ENCODE measurements around the gene SYT3.

The SYT3 gene, protein sequence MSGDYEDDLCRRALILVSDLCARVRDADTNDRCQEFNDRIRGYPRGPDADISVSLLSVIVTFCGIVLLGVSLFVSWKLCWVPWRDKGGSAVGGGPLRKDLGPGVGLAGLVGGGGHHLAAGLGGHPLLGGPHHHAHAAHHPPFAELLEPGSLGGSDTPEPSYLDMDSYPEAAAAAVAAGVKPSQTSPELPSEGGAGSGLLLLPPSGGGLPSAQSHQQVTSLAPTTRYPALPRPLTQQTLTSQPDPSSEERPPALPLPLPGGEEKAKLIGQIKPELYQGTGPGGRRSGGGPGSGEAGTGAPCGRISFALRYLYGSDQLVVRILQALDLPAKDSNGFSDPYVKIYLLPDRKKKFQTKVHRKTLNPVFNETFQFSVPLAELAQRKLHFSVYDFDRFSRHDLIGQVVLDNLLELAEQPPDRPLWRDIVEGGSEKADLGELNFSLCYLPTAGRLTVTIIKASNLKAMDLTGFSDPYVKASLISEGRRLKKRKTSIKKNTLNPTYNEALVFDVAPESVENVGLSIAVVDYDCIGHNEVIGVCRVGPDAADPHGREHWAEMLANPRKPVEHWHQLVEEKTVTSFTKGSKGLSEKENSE

DNA sequence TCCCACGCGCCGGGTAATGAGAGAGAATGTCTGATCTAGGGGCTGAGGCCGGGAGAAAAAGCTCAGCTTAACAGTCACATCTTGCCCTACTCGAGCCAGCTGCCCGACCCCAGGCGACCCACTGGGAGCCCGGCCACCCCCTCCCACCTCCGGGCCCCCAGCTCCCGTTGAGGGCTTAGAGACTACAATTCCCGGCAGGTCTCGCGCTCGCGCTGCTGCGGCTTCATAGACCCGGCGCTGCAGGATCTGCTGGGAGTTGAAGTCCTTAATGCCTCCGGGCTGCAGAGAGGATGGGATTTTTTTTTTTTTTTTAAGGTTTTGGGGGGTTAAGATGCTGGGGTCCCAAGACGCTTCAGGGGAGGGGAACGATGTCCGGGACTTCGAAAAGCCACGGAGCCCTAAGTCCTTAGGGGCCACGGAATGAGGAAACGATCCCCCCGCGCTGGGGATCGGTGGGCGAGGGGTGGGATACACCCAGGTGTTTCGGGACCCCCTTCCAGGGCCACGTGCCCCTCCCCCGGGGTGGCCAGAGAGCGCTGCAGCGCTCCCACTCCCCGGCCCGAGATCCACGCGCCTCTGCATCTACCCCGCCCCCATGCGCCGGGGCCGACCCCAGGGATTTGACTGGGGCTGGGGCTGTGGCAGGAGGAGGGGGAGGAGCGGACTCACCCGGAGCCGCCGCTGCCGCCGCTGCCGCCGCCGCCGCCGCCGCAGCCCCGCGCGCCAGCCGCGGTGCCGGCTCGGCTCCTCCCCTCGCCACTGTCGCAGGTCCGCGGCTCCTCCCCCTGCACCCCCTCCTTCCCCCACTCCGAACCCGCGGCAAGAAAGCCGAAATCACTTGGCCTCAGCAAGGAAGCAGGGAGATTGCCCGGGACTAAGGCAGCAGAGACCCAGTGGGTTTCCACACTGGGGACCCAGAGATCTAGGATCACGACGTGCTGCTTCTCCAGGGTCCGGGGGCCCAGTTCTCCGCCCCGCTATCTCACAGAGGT, at the start of gene SYT3:
SYT3 (minus strand) TSS at position 761 of the 992 bp plus-strand sequence. CDS start 2,470 bp downstream, outside the sequence.
- intact Hi-C loops (cut with DNase I) = no loop called here
- peak; percentile 65 to 98 (median 86) for DNase-seq

DNA sequence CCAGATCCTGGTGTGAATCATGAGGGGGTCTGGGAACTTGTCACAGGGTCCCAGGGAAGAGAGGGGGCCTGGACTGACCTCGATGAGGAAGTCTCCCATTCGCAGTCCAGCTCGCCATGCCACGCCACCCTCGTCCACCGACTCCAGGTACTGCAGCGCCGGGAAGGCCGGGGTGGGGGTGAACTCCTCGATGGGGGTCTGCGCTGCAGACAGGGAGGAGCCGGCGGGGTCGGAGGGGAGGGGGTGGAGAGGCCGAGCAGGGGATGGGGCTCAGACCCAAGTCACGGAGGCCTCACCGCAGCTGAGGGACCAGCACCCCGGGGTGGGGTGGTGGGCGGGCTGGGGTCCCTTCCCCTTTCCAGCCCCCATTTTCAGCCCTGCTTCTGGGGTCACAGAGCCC, 49.1 kb upstream of the SYT3 start:
- peak in 1 of 10 donors; percentile 71 for DNase-seq
- intact Hi-C loops (cut with DNase I) = no loop called here

DNA sequence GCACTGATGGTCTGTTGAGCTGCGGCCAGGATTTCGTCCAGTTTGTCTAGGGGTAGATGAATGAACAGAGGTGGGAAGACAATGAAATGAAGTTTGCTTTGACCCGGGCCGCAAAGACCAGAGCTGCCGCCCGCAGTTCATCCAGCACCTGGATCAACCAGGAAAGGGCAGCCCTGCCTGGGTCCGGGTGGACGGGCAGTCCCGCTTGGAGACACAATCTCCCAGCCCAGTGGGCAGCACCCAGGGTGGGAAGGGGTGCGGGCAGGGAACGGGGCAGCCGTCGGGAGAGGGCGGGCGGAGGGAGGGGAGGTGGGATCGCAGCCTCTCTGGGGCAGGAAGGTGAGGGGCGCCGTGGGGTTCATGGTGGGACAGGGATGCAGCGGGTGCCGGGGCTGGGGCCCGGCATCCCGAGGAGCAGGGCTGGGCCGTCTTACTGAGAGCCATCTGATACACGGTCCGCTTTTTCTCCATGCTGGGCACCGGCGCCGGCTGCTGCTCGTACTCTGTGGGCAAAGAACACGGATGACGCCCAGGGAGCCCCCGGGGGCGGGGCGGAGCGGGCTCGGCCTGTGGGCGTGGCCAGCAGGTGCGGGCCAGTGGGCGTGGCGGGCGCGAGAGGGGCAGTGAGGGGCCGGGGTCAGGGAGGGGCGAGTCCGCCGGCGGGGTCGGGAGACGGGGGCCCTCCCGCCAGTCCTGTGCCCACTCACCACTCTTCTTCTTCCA, 46.8 kb upstream of the SYT3 start:
- intact Hi-C loops (cut with DNase I) = no loop called here
- DNase-seq = peak in 1 of 10 donors; percentile 79

DNA sequence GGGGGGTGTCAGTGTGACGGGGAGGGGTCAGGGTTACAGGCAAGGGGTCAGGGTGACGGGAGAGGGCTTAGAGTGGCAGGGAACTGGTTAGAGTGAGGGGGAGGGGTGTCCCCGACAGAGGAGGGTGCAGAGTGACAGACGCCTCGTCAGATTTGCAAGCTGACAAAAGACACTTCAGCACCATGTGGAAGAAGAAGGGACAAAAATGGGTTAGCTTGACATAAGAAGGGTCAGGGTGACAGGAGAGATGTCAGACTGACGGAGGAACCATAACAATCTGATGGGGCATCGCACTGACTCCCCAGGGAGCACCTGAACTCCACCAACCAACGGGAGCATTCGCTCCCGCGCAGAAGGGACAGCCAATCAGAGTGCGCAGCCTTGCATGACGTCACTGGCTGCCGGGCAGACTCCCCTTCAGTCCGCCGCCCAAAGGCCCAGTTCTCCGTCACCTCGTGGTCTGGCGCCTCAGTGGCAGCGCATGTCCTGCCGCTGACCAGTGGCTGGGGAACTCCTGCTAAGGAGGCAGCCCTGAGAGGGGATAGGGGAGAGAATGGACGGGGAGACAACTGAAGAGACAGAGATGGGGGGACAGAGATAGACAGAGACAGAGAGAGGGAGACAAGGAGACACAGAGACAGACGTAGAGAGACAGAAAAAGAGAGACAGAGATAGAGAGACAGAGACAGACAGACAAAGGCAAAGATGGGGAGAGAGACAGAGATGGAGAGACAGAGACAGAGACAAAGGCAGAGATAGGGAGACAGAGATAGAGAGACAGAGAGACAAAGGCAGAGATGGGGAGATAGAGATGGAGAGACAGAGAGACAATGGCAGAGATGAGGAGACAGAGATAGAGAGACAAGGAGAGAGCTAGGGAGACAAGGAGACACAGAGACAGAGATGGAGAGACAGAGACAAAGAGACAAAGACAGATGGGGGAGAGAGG, 39.8 kb upstream of the SYT3 start:
- peak; percentile 74 to 98 (median 90) for DNase-seq
- intact Hi-C loops (cut with DNase I) = no loop called here

DNA sequence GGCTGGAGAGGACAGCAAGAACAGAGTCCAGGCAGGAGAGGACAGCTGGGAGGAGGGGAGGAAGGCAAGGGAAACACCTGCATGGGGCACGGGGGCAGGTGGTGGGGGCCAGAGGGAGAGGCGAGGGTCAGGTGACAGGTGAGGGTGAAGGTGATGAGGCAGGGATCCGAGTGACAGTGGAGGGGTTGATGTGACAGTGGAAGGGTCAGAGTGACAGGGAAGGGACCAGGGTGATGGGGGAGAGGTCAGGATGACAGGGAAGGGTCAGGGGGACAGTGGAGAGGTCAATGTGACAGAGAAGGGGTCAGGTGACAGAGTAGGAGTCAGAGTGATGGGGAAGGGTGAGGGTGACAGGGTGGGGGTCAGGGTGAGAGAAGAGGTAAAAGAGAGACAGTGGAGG, 38.6 kb upstream of the SYT3 start:
- intact Hi-C loops (cut with DNase I) = no loop called here
- DNase-seq = peak in 1 of 10 donors; percentile 48

DNA sequence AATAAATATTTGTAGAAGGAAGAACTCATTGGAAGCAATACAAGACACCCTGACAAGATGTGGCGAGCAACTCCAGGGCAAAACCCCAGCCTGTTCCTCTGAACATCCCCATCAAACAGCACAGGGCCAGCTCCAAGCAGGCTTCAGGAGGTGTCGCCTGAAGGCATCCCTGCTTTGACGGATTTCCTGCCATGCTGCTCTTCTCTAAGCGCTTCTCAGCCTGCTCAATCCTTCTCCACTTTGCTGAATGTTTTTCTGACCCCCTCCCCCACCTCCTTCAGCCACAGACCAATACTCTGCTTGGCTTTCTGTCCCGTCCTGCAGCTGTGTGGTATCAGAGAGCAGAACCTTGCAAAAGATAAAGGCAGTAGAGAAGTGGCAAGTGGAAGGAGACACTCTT, 38.0 kb upstream of the SYT3 start:
- DNase-seq = peak in 1 of 10 donors; percentile 25
- intact Hi-C loops (cut with DNase I) = no loop called here

DNA sequence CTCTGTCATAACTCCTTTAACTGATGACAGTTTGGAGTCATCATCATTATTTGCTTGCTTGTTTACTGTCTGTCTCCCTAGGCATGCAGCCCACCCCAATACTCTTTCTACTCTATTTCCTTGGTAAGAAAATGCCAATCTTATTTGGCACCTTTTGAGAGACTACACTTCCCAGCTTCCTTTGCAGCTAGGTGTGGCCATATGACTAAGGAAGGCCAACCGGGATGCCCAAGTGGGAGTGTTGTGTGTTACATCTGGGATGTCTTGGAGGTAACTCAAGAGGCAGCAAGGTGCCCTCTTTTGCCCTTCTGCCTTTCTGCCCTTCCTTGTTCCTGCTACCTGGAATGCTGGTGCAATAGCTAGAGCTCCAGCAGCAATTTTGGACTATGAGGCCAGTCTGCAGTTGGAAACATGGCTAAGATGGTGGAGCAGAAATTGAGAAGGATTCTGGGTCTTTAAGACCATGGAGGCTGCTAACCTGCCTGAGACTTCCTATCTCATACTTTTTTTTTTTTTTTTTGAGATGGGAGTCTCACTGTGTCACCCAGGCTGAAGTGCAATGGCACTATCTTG, 37.0 kb upstream of the SYT3 start:
- intact Hi-C loops (cut with DNase I) = no loop called here
- DNase-seq = no peak

DNA sequence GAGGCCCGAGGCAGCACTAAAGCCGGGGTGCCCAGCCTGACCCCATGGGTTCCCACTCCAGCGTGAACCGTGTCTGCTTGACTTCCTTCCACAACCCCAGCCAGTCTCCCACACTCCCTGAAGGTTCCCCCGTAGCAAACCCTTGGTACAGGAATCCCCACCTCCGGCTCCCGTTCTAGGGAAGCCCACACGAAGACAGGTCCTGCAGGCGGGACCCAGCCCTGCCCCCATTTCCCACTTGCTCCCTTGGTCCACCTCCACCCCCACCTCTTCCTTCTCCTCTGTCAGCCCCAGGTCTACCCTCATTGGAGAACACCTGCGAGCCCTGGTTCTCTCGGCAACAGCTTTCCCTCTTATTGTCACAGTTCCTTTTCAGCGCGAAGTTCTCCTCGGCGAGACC, 33.4 kb upstream of the SYT3 start:
- intact Hi-C loops (cut with DNase I) = no loop called here
- DNase-seq = peak in 1 of 10 donors; percentile 49

DNA sequence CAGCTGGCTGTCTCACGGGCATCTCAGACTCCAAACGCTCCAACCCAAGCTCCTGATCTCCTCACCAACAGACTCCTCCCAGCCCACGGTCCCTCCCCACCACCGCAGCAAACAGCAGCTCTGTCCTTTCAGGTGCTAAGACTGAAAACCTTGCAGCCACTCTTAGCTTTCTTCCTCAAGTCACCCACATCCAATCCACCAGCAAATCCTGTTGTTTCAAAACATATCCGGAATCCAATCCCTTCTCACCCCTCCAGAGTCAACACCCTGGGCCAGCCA, 30.4 kb upstream of the SYT3 start:
- intact Hi-C loops (cut with DNase I) = no loop called here
- DNase-seq = peak in 3 of 10 donors; percentile 76 to 84 (median 76)

DNA sequence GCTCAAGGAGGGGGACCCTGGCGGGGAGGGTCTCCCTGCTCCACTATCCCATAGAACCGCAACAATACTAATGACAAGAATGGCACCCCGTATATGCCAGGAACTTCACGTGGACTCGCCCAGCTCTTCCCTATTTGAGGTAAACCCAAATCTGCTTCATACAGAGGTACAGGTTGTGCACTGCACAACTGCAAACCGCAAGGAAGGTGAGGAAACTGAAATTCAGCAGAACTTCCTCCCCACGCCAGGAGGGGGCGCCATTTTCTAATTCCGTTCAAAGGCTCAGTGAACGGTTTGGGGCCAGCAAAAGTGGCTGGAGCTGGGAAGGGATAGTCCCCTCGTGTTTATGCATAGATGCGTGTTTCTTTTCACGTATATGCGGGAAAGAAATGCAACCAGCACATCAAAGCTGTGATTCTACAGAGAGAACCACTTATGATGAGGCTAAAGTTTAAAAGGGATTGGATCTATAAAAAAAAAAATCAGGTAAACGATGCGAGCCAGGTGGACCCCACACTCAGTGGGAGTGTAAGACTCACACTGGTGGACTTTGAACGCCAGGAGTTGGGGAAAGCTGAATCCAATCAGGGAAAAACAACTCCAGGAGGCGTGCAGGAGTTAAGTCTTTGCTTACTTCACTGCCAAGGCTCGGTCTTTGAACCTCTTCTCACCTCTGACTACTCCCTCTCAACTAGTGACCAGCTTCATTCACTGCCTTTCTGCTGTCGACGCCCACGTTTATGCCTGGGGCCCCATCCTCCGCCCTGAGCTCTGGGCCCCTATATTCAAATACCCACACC, 29.8 kb upstream of the SYT3 start:
- intact Hi-C loops (cut with DNase I) = no loop called here
- peak in 9 of 10 donors; percentile 35 to 95 (median 69) for DNase-seq

DNA sequence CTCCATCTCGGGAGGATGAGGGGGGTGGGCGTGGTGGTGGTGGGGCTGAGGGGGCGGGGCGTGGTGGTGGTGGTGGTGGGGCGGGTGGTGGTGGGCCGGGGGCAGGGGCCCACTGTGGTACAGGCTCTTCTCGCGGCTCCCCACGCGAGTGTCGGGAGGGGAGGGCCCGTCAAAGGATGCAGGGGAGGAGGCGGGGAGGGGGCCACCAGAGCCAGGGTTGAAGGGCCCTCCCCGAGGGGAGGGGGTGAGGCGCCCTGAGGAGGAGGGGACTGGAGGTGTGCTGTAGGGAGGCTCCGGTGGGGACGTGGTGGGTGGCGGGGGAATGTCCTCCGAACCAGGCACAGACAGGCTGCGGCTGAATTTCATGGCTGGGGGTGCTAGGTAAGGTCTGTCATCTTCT, 29.2 kb upstream of the SYT3 start:
- intact Hi-C loops (cut with DNase I) = no loop called here
- DNase-seq = peak in 1 of 10 donors; percentile 68

DNA sequence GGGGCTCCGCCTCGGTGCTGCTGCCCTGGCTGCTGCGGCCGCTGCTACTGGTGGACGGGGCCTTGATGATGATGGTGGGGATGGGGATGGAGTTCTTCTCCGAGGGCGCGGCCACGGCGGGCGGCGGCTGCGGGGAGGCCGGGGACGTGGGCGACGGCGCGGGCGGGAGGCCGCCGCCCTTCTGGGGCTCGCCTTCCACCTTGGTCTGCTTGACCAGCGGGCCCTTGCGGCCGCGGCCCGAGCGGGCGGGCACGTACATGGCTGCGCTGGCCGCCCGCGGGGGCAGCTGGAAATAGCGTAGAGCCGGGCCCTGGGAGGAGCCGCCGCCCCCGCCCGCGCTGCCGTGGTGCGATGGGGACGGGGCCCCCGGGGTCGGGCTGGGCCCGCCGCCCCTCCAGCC, 28.7 kb upstream of the SYT3 start:
- intact Hi-C loops (cut with DNase I) = no loop called here
- DNase-seq = no peak

DNA sequence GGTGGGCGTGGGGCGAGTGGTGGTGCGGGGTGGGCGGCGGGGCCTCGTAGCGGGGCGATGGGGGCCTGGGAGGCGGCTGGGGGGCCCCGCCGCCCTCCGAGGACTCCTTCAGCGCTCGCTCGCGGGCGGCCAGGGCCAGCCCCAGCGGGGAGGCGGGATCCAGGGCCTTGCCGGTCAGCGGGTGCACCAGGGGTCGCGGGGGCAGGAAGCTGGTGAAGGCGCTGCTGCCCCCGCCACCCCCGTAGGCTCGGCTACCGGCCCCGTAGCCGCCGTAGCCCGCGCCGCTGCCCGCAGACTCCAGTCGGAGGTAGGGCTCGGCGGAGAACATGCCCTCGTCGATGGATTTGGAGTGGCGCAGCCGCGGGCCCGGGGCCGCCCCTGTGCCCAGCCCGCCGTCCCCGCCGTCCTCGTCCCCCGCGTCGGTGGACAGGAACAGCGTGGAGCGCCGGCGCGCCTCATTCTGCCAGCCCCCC, 28.1 kb upstream of the SYT3 start:
- intact Hi-C loops (cut with DNase I) = no loop called here
- DNase-seq = peak in 1 of 10 donors; percentile 35

DNA sequence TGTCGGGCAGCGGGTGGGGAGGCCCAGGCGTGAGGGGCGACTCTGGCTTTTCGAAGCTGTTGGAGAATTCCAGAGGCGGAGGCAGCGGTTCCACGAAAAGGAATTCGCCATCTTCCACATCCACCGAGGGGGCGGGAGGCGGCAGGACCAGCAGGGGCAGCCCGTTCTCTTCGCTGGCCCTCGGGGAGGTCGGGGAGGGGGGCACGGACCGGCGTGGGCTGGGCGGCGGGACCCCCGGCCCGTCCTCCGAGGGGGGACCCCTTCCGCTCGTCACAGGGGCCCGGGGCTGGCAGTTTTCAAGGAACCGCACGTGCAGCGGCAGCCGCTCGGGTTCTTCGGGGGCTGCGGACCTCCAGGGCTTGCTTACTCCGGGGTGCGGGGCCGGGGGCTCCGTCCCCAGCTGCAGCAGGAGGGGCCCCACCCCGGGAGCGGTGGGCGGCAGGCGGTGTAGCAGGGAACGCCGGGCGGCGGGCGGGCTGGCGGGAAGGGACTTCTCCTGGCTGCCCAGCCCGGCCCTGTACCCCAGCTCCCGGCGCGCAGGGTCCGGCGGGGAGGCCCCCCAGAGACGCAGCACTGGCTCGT, 27.6 kb upstream of the SYT3 start:
- intact Hi-C loops (cut with DNase I) = no loop called here
- peak in 1 of 10 donors; percentile 70 for DNase-seq

DNA sequence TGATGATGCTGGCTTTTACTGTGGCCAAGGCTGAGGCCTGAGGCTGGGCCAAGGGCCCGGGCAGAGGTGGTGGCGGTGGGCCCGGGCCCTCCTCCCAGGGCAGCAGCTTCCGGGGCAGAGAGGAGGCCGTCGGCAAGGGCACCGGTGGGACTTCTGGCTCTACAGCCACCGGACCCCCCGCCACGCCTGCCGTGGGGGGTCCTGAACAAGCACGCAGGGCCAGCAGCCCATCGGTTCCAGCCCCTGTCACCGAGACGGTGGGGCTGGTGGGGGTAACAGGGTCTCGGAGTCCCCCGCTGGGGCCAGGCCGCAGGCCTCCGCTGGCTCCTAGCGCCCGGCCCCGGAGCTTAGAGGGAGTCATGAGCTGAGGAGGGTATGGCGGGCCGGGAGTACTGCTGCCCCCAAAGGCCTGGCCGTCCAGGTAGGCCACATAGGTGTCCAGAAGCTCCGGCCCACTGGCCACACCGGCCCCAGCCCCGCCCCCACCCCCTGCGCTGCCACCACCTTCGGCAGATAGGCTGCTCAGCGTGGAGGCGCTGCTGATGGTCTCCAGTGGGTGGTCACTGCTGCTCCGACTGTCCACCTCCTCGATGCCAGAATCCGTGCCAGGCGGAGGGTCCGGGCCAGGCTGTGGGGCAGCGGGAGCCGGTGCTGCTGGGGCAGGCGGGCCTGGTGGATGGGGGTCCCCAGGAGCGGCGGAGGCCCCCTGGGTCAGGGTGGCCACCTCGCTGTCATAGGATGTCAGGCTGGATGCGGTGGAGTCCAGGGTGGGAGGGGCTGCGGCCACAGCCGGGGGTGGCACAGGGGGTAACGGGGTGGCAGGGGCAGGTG, 26.9 kb upstream of the SYT3 start:
- DNase-seq = peak in 1 of 10 donors; percentile 73
- intact Hi-C loops (cut with DNase I) = no loop called here

DNA sequence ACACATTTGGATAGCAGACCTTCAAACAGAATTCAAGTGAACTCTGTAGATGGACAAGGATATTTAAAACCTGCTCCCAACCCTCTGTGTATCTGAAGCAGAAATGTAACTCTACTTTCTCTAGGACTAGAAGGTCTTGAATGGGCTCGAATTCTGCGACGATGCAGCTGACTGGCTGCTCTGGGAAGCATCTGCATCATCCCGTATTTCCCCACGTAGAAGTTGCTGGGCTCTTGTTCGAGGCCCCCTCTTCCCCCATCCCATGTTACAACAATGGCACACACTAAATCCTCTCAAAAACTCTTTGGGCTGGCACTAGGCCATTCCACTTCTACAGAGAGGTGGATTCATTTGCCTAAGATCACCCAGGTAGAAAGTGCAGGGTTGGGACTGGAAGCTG, 24.5 kb upstream of the SYT3 start:
- no peak for DNase-seq
- intact Hi-C loops (cut with DNase I) = no loop called here

DNA sequence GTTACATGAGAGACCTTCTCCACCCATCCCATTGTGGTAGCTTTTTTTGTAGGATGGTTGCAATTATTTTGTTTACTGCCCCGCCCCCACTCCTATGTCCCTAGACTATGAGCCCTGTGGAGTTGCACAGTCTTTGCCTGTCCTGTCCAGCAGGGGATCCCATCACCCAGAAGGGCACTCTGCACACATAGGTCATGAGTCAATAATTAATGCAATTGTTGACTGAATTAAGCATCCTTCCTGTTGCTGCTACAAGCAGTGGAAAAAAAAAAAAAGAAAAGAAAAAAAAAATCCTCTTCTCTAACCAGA, 23.8 kb upstream of the SYT3 start:
- DNase-seq = no peak

More for the DNA sequence above, 23.8 kb upstream of the SYT3 start:
- intact Hi-C loops (cut with DNase I) = no loop called here

Data from posterior cingulate gyrus (tissue), 11 donors.